ENCODE results near the gene C9orf153.

C9orf153 gene

GRCh38 chr9:86259557-86259956 lies at the start of gene C9orf153:
Gene C9orf153 (minus strand): TSS chr9:86259657. CDS start chr9:86229603, 30,054 bp downstream.
- no peak for DNase-seq (ENCODE audit: low spot score)

GRCh38 chr9:86308687-86309086 lies 49.2 kb upstream of the C9orf153 start:
- no peak for DNase-seq (ENCODE audit: low spot score)

- no peak for DNase-seq (ENCODE audit: low spot score)
Measured at GRCh38 chr9:86304236-86304730, 44.8 kb upstream of the C9orf153 start.

- no peak for DNase-seq (ENCODE audit: low spot score)
Measured at GRCh38 chr9:86303316-86303975, 44.0 kb upstream of the C9orf153 start.

GRCh38 chr9:86301686-86302085 lies 42.2 kb upstream of the C9orf153 start:
- DNase-seq (ENCODE audit: low spot score), result no peak

- DNase-seq (ENCODE audit: low spot score), result no peak
Measured at GRCh38 chr9:86300701-86301100, 41.2 kb upstream of the C9orf153 start.

GRCh38 chr9:86298873-86299272 lies 39.4 kb upstream of the C9orf153 start:
- no peak for DNase-seq (ENCODE audit: low spot score)

- DNase-seq (ENCODE audit: low spot score), result peak; percentile 42
Measured at GRCh38 chr9:86290341-86290740, 30.9 kb upstream of the C9orf153 start.

GRCh38 chr9:86288499-86289198 lies 29.2 kb upstream of the C9orf153 start:
- no peak for DNase-seq (ENCODE audit: low spot score)

- no peak for DNase-seq (ENCODE audit: low spot score)
Measured at GRCh38 chr9:86287013-86287412, 27.6 kb upstream of the C9orf153 start.

GRCh38 chr9:86286278-86286677 lies 26.8 kb upstream of the C9orf153 start:
- DNase-seq (ENCODE audit: low spot score), result no peak

GRCh38 chr9:86285261-86285660 lies 25.8 kb upstream of the C9orf153 start:
- DNase-seq (ENCODE audit: low spot score), result no peak

GRCh38 chr9:86282979-86283535 lies 23.6 kb upstream of the C9orf153 start:
- DNase-seq (ENCODE audit: low spot score), result peak; percentile 73

GRCh38 chr9:86282077-86282978 lies 22.9 kb upstream of the C9orf153 start, which contains the start of gene ISCA1:
Gene ISCA1 (minus strand): TSS chr9:86282538. CDS start chr9:86282458, 80 bp downstream.
- peak; percentile 94 for DNase-seq (ENCODE audit: low spot score)

GRCh38 chr9:86281593-86282076 lies 22.2 kb upstream of the C9orf153 start:
- peak; percentile 48 for DNase-seq (ENCODE audit: low spot score)

GRCh38 chr9:86280580-86280979 lies 21.1 kb upstream of the C9orf153 start:
- DNase-seq (ENCODE audit: low spot score), result no peak

- DNase-seq (ENCODE audit: low spot score), result no peak
Measured at GRCh38 chr9:86279839-86280238, 20.4 kb upstream of the C9orf153 start.

GRCh38 chr9:86277072-86277471 lies 17.6 kb upstream of the C9orf153 start:
- DNase-seq (ENCODE audit: low spot score), result no peak

- DNase-seq (ENCODE audit: low spot score), result peak; percentile 37
Measured at GRCh38 chr9:86275962-86276361, 16.5 kb upstream of the C9orf153 start.

- no peak for DNase-seq (ENCODE audit: low spot score)
Measured at GRCh38 chr9:86274821-86275643, 15.6 kb upstream of the C9orf153 start.

GRCh38 chr9:86272221-86272620 lies 12.8 kb upstream of the C9orf153 start:
- no peak for DNase-seq (ENCODE audit: low spot score)
